ENCODE data around the gene CLCN2. TPM values are rescaled to one million over a fixed set of nuclear protein-coding genes. Genes with fewer than 3 reads are reported as not detected.

CLCN2 gene
- total RNA-seq, 1 donor from 2014 or later, result 16.9 TPM

GRCh38 chr3:184306341-184306972 lies 54.9 kb downstream of the CLCN2 start:
- H3K27ac Mint-ChIP-seq, result no peak overlapping the region
- no peaks in the 10 kb centered on the region for H3K4me1 Mint-ChIP-seq
- H3K4me3 Mint-ChIP-seq, result no peak overlapping the region
- TF ChIP-seq CTCF (IDR thresholded peaks at IDR 0.05; ENCODE audit: unreplicated experiment), result no peak
- H3K36me3 Mint-ChIP-seq, result peaks cover 61% of the 10 kb centered on the region
- no peak for DNase-seq (ENCODE audit: low spot score in 2 of 2, unreplicated experiment in 2 of 2)
- H3K27me3 Mint-ChIP-seq (ENCODE audit: low read depth), result no peaks in the 10 kb centered on the region
- no peaks in the 10 kb centered on the region for H3K9me3 Mint-ChIP-seq

- Mint-ChIP-seq H3K9me3 (no peaks in the 10 kb centered on the region), H3K27me3 (ENCODE audit: low read depth) (no peaks in the 10 kb centered on the region), H3K4me1 (peaks cover 3% of the 10 kb centered on the region), H3K4me3 (no peak overlapping the region), H3K36me3 (peaks cover 66% of the 10 kb centered on the region), H3K27ac (no peak overlapping the region)
- TF ChIP-seq CTCF (IDR thresholded peaks at IDR 0.05; ENCODE audit: unreplicated experiment), result peak; percentile 38
- no peak for DNase-seq (ENCODE audit: low spot score in 2 of 2, unreplicated experiment in 2 of 2)
Observed at GRCh38 chr3:184305577-184305976, 55.8 kb downstream of the CLCN2 start.

GRCh38 chr3:184300378-184300720 lies 61.1 kb downstream of the CLCN2 start:
- Mint-ChIP-seq H3K4me3 (peak overlapping the region; percentile 98), H3K27ac (peak overlapping the region; percentile 98), H3K4me1 (peaks cover 14% of the 10 kb centered on the region), H3K36me3 (peaks cover 28% of the 10 kb centered on the region), H3K9me3 (no peaks in the 10 kb centered on the region), H3K27me3 (ENCODE audit: low read depth) (no peaks in the 10 kb centered on the region)
- DNase-seq (ENCODE audit: low spot score in 2 of 2, unreplicated experiment in 2 of 2), result no peak
- no peak for TF ChIP-seq CTCF (IDR thresholded peaks at IDR 0.05; ENCODE audit: unreplicated experiment)

- TF ChIP-seq CTCF (IDR thresholded peaks at IDR 0.05; ENCODE audit: unreplicated experiment), result no peak
- Mint-ChIP-seq H3K9me3 (no peaks in the 10 kb centered on the region), H3K36me3 (peaks cover 26% of the 10 kb centered on the region), H3K4me3 (peak overlapping the region; percentile 98), H3K27me3 (ENCODE audit: low read depth) (peaks cover 4% of the 10 kb centered on the region), H3K27ac (peak overlapping the region; percentile 98), H3K4me1 (peaks cover 14% of the 10 kb centered on the region)
- no peak for DNase-seq (ENCODE audit: low spot score in 2 of 2, unreplicated experiment in 2 of 2)
Observed at GRCh38 chr3:184299488-184300377, 61.7 kb downstream of the CLCN2 start.

GRCh38 chr3:184298759-184299487 lies 62.5 kb downstream of the CLCN2 start, which contains the start of gene PSMD2:
Gene PSMD2, plus strand, starts transcription at chr3:184299241. Its CDS starts 26 bp downstream, at chr3:184299267.
- Mint-ChIP-seq H3K36me3 (peaks cover 20% of the 10 kb centered on the region), H3K4me1 (peaks cover 14% of the 10 kb centered on the region), H3K4me3 (peak within 1 kb of the TSS; percentile 98), H3K27me3 (ENCODE audit: low read depth) (peaks cover 6% of the 10 kb centered on the region), H3K9me3 (no peaks in the 10 kb centered on the region), H3K27ac (peak within 1 kb of the TSS; percentile 98)
- peak; percentile 97 for DNase-seq (ENCODE audit: low spot score in 2 of 2, unreplicated experiment in 2 of 2)
- TF ChIP-seq CTCF (IDR thresholded peaks at IDR 0.05; ENCODE audit: unreplicated experiment), result no peak

Measured in mesothelial cell of epicardium (in vitro differentiated cells).